NCI-H2196 (cell line): Measurements from ENCODE around the gene LDB2.
"Not testable (repeated sequence)": the region's sequence is repeated elsewhere in the genome, so short reads cannot be mapped to it uniquely, and the experiment has no call there.

Experiments
- DNase-seq: peaks from one replicate; lab custom pipeline; 2025; ENCODE audit not compliant: unreplicated experiment; lab: John Stamatoyannopoulos, UW

The LDB2 gene

DNA sequence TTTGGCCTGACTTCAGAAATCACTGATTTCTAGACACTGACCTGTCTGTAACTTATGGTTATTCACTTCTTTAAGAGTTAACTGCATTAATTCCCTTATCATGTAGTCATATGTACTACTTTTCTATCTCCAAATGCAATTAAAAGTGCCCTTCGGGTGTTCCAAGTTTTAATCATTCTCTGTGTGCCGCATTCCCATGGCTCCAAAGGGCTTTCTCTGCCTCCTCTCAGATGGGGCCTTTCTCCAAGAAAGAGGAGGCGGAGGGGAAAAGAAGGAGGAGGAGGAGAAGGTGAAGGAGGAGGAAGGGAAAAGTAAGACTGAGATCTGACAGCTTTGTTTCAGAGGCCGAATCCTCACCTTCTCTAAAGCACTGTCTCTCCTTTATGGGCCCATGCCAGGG, 325.8 kb downstream of the LDB2 start:
- DNase-seq: no peak

DNA sequence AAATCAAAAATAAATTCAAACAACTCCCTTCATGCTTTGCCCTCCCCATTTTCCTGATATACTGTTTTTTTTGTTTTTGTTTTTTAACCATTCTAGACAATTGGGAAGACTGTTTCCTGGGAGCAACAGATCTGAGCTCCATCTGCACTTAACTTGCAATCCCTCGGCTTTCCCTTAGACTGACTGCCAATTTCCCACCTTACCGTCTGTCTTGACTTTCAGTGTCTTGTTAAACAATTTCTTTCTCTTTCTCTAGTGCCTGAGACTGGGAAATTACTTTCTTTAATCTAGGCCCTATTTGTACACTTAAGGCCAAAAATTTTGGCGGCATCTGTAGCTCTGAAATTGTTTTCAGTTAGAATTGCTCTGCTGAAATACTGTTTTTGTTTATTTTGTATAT, 326.3 kb downstream of the LDB2 start:
- DNase-seq: no peak

DNA sequence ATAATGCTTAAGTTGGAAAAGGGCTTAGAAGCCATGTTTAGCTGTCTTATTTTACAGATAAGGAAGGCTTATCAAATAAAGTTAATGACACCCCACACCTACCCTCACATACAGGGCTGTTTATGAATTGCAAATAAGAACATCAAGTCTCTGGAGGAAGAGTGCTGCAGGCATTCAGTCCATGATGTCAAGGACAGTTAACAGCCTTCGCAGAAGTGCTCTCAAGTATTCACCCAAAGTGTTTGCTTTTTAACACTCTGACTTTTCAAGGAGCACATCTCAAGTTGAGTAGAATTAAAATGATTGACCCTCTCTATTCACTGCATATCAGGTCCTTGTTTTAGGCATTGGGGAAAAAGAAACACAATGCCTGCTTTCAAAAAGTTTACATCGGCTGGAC, 328.7 kb downstream of the LDB2 start:
- no peak for DNase-seq

DNA sequence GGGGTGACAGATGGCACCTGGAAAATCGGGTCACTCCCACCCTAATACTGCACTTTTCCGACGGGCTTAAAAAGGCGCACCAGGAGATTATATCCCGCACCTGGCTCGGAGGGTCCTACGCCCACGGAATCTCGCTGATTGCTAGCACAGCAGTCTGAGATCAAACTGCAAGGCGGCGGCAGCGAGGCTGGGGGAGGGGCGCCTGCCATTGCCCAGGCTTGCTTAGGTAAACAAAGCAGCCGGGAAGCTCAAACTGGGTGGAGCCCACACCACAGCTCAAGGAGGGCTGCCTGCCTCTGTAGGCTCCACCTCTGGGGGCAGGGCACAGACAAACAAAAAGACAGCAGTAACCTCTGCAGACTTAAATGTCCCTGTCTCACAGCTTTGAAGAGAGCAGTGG, 341.1 kb downstream of the LDB2 start:
- DNase-seq: not testable (repeated sequence)

DNA sequence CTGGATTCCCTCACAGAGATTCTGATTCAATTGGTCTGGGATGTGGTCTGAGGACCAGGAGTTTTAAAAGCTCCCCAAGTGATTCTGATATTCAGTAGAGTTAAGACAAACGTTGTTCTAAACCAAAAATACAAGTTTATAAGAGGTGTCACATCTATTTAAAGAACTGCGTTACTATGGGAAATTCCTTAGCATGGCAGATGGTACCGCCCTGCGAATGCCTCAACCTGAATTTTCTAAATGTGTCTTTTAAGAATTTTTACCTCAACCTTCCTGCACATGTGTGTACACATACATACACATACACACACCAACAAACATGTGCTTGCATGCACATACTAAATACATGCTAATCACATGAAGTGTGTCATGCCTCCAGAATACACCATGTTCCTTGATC, 343.3 kb downstream of the LDB2 start:
- DNase-seq: no peak

DNA sequence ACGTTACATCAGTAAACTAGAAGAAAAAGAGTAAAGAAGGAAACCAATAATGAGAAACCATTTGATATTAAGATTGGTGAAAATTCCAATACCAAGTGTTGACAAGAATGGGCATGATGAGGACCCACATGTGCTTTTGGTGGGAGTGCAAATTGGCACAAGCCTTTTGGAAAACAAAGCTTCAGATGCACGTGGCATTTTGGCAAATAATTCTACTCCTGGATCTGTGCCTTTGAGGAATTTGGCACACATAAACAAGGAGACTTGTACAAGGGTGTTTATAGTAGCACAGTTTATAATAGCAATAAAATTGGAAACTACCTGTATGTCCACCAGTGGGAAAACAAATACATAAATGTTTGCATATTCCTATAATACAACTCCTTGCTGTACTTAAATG, 347.9 kb downstream of the LDB2 start:
- DNase-seq: no peak

DNA sequence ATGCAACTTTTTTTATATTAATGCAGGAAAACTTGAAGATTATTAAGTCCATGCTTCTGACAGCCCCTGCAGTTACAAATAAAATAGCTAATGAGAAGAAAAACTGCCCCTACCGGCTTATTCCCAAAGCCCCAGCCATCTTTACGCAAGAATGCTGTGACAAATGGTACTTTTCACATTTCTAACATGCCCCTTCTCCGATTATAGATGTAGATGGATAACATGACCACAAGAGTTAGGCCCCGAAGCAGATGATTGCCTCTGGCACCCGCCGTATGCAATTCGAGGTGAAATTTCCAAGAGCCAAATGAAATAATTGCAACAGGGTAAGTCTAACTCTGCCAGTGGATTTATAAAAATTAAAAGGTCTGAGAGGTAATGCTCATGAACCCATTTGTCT, 352.8 kb downstream of the LDB2 start:
- no peak for DNase-seq

DNA sequence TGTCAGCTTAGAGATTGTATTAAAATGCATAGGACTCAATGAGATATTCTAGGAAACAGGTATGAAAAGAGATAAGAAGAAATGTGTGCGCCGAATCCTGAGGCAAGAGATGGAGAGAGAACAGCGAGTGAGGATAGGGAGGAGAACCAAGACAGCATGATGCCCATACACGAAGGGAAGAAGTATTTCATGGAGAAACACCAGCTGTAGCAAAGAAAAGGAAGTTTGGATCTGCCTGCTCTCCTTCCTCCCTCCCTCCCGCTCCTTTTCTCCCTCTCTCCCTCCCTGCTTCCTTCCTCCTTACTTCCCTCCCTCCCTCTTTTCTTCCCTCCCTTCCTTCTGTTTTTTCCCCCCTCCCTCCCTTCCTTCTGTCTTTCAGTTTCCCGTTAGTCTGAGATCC, 353.6 kb downstream of the LDB2 start:
- no peak for DNase-seq

DNA sequence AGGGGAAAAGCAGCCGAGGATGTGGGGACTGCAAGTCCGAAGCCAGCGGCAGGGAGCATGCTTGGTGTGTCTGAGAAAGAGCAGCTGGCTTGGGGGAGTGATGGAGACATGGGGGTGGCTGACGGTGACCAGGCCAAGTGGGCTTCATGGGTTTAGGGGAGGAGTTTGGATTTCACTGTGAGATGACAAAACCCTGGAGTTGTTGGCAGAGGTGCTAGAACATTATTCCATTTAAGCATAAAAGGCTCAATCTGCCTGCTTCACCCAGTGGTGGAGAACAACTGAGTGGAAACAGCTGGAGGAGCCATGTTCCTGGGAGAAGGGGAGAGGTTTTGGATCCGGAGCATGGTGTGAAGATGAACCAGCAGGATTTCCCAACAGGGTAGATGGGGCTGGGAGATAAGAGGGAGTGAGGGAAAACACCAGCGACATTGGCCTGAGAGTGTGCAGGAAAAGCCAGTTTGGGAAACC, 354.2 kb downstream of the LDB2 start:
- DNase-seq: no peak

DNA sequence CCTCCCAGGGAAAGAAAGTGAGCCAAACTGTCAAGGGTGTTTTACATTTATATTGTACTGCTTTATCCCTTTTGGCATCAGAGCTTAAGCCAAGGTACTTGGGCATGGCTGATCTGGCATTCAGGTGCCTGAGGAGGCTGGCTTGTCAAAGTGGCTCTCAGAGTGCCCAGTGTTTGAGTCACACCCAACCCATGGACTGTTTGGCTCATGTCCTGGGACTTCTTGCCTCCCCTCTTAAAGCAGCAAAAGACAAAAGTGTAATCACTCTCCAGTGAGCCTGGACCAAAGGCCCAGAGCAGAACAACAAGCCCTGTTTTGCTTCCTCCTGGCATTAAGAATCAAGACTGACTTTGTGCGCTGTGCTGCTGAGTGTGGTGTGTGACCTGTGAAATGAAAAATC, 360.5 kb downstream of the LDB2 start:
- no peak for DNase-seq

DNA sequence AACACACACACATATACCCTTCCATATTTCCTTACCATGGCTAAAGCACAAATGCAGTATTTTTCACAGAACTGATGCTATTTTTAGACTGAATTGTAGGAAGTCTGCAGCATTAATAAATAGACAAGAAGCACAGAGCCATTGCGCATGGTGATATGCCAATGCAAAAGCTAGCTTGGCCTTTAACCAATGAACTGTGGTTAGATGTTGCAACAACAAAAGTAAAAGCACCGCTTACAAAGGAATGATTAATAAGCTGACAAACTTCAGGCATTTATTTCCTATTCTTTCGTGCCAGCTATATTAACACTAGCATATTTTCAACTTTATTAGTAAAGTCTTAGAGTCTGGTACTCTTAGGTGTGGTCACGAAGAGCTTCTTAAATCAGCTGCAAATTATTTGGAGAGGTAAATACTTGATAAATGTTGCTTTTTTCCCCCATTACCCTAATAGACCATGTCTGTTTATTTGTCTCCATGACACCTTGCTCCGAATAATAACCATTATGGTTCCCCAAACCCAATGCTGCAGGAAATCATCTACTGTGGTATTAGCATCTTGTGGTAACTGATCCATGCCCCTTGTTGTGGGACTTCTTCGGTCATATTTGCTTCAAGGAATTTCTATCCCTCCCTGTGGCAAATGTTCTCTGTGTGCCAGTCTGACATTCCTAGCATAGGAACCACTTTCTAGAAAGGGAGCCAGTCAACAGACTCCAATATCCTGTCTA, 366.0 kb downstream of the LDB2 start:
- DNase-seq: no peak

DNA sequence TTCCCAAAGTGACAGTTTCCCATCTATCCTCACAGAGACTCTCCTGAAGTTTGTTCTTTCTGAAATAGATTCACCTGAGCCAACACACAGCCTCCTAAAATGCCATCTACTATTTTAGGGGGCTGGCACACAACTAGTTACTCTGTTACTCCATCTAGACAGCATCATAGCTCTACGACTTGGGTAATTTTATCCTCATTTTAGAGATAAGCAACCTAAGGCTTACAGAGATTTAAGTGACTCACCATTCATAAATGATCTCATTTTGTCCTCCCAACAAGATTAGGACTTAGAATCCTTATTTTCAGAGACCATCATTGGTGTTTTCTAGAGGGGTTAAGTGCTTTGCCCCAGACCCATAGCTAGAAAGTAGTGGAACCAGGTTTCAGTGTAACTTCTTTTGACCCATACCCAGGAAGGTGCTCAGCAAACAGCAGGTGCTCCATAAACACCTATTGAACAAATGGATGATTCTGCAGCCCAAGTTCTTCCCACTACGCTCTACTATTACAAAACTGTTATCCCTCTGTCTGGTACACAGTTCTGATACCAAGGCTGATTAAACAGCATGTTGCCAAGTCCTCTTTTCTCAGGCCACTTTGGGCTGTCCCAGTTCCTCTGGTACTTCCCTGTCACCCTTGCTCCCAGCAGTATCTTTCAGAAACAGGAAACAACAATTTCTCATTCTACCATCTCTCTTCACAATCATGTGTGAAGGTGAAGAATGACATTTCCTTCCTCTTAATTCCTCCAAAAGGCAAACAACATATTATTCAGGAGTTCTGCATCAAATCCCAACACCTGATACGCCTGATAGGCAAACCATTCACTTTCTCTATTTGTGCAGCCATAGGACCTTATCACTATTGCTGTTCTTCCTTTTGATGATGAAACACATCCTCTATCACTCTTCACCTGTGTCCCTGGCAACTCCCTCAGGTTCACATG, 367.5 kb downstream of the LDB2 start:
- DNase-seq: no peak

DNA sequence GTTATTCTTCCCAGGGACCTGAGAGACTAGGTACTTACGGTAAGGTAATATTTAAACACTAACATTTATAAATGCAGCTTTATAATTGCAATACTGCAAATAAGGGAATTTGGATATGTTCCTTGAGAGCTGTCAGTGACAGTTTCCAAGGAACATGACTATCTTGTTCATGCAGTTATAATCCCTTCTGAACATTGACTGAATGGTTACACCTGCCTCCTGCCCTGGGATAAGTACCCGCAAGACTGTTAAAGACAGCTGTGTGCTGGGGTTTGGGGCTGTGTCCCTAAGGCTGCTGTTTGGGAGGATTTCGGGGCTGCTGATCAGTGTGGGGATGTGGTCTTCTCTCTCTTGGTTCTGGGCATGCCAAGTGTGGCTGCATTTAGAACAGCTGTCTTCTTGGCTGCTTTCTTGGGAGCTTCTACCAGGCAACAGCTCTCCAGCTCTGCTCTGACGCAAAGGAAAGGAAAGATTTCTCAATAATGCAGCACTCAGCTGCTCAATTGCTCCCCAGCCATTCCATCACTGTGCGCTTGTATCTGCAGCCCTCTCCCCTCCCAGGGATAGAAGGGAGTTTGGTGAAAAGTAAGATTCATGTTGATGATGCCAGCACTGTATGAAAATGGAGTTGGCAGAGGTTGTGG, 373.4 kb downstream of the LDB2 start:
- DNase-seq: no peak

DNA sequence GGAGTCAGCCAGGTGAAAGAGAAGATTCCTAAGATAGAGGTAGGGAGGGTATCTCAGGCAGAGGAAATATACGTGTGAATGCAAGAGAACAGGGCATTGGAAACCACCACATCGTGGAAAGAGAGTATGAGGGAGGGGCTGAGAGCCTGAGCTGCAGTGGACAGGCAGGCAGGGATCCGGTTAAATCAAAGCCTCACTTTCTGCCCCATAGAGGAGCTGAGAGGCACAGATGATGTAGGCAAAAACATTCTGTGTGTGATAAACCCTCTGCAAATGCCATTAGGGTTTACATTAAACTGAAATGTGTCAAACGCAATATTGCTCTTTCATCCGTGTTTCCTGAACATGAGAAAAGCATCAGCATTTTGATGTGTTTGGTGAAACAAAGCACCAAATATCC, 374.0 kb downstream of the LDB2 start:
- no peak for DNase-seq

DNA sequence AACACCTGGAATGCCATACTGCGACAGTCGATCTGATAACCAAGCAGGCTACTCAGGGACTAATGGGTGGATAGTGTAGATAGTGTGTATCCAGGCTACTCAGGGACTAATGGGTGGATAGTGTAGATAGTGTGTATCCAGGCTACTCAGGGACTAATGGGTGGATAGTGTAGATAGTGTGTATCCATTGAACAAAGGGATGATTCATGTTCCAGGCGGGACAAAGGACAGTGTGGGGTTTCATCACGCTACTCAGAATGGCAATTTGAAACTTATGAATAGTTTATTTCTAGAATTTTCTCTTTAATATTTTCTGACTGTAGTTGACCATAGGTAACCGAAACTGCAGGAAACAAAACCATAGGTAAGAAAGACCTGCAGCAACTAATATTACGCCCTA, 374.9 kb downstream of the LDB2 start:
- not testable (repeated sequence) for DNase-seq

DNA sequence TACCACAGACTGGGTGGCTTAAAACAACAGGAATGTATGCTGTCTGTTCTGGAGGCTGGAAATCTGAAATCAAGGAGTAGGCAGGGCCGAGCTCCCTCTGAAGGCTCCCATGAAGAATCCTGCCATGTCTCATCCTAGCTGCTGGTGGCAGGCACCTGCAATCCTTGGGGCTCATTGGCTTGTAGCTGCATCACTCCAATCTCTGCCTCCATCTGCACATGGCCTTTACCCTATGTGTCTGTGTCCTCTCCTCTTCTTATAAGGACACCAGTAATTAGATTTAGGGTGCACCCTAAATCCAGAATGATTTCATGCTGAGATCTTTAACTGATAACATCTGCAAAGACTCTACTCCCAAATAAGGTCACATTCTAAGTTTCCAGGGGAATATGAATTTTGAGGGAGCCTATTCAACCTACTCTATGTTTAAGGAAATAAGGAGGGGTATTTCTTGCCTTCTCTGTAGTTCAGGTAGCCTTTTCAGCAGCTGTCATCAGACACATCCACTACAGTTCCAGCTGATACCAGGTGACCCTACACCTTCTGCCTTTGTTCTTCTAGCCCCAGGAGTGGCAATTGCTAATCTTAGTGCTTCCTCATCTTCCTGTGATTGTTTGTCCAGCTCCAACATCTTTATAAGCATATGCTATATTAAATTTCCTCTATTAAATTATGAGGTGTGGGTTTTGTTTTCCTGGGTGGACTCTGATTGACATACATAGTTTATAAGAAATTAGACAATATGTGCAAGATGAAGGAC, 377.1 kb downstream of the LDB2 start:
- no peak for DNase-seq

DNA sequence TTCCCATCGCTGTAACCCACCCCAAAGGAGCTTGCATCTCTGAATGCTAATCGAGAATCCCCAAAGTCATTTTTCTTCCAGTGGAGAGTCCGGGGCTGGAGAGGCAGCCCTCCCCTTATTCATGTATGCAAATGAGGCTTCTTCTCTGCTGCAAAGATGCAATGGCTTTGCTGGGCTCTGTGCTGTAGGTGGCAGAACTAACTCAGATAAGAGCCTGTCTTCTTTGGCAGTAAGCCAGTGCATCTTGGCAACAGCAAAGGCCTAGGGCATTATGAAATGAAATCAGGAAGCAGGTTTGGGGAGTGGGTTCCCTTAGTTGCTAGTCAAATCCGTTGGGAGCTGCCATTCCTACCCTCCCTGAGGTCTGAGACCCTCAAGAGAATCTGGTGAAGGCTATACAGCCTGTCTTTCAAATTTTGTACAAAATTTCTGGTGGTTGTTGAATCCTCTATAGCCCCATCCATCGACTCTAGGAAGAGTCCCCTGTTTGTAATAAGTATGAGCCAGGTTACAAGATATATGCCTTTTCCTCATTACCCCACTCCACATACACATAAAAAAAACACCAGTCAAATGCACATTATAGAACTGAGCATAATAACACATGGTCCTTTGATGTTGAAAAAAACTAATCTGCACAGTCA, 381.5 kb downstream of the LDB2 start:
- DNase-seq: peak; percentile 23

DNA sequence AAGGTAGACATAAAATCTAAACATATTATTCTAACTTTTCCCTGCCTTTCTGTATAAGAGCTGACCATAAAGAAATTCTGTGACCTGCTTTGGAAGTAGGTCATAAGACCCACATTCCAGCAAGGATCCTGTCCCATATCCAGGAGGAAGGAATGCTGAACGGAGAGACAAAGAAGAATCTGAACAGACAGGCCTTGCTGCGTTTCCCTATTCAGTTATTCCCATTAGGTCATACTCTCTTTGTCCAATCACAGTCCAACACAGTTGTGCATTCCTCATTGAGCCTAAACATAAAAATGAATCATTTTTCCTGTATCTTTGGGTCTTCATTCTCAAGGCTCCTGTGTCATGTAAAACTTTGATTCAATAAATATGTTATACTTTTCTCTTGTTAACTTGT, 384.6 kb downstream of the LDB2 start:
- no peak for DNase-seq

DNA sequence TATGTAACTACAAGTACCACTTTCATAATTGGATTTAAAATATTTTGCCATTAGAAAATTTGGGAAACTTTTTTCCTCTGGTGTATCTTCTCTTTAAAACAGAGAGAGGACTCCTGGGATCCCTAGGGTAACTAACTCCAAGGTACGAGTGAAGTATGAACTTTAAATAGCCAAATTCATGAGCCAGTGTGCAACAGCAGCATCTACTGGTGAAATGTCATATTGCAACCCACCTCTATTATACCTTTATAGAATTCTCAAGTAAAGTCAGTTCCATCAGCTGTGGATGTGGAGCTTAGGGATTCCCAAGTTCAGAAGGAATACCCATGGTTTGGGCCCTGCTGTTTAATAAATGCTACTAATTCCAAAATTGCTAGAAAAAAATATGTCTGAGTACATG, 389.5 kb downstream of the LDB2 start:
- DNase-seq: no peak

DNA sequence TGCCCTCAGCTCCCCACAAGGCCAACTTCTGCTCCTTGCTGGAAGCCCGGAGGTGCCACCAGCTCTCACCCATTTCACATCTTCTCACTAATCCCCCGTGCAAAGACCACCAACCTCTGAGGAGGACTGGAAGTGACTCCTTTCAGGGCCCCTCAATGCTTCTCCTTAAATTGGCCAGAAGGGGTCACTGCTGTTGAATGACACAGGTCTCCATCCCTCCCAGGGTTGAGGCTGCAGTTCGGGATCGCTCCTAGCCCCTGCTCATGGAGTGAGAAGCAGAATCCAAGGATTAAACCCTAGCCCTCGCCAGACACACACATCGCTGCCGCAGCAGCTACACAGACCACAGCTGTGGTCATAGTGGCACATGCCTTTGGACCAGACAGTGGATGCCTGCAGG, 392.7 kb downstream of the LDB2 start:
- no peak for DNase-seq

DNA sequence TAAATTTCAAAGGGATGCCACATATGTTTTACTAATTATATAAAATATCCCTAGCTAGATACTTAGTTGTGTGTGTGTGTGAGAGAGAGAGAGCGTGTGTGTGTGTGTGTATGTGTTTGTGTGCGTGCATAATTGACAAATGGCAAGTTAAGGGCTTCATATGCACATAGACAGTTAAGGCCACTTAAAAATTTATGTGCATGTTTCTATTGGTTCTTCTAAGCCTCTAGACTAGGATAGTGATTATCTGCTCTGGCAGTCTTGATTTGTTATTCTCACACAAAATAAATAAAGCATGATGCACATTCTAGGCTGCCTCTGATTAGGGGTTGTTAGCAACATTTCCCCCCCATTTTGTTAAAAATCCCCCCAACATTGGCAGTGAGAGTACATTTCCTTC, 393.2 kb downstream of the LDB2 start:
- no peak for DNase-seq
